A549 treated with RU486 at 1 μM for 4 hours (cell line): ENCODE measurements around the gene SNX15. TPM values are rescaled to one million over a fixed set of nuclear protein-coding genes. Genes with fewer than 3 reads are reported as not detected.

Experiments used
- total RNA-seq: library from RNA; stranded (reverse); fragments of 200-300 nt; extraction: Qiagen RNA extraction; gene quantifications from 5 replicates; pipeline ENCODE4 v1.2.3, GENCODE V29; 2022; ENCODE audit warnings: low read depth

The SNX15 gene
- 18.6 to 23.3 TPM (median 21.8 TPM) in 5 replicates for total RNA-seq

GRCh38 chr11:65027213-65028067 is at the start of gene SNX15:
Gene SNX15 (plus strand): TSS chr11:65027439. CDS start chr11:65027538, 99 bp downstream.

GRCh38 chr11:64996710-64997380 is 30.4 kb upstream of the SNX15 start, which contains the start of gene BATF2:
Gene BATF2 (minus strand): TSS chr11:64996971. CDS start chr11:64996914, 57 bp downstream.

GRCh38 chr11:65013888-65014725 is 13.1 kb upstream of the SNX15 start, which contains the start of gene ARL2:
Gene ARL2 (plus strand): TSS chr11:65014160. CDS start chr11:65014208, 48 bp downstream.

GRCh38 chr11:65040847-65041622 is 13.8 kb downstream of the SNX15 start, which contains the start of gene SAC3D1:
Gene SAC3D1 (plus strand): TSS chr11:65041210. CDS start chr11:65041293, 83 bp downstream.

GRCh38 chr11:65058419-65059054 is 31.3 kb downstream of the SNX15 start, which contains the start of gene NAALADL1:
Gene NAALADL1 (minus strand): TSS chr11:65058553. CDS start chr11:65058521, 32 bp downstream.

GRCh38 chr11:65083834-65084597 is 56.8 kb downstream of the SNX15 start, which contains the start of the genes CDCA5 and ZFPL1:
Gene CDCA5 (minus strand): TSS chr11:65084040. CDS start chr11:65083978, 62 bp downstream.
Gene ZFPL1 (plus strand): TSS chr11:65084222. CDS start chr11:65084699, 477 bp downstream.

Other genes with a start within 250 kb of the SNX15 start
- 171 to 227 TPM (median 177 TPM) in 5 replicates for gene SF1, start 248.9 kb upstream of the SNX15 start, total RNA-seq
- gene MAP4K2, start 224.2 kb upstream of the SNX15 start, total RNA-seq, result 5.7 to 11.1 TPM (median 9.0 TPM) in 5 replicates
- gene MEN1, start 216.9 kb upstream of the SNX15 start, total RNA-seq, result 25.5 to 41.2 TPM (median 37.0 TPM) in 5 replicates
- 0.95 to 1.9 TPM (median 1.5 TPM) in 5 replicates for gene CDC42BPG, start 182.8 kb upstream of the SNX15 start, total RNA-seq
- gene EHD1, start 148.8 kb upstream of the SNX15 start, total RNA-seq, result 105 to 137 TPM (median 131 TPM) in 5 replicates
- gene ATG2A, start 110.2 kb upstream of the SNX15 start, total RNA-seq, result 13.4 to 25.2 TPM (median 22.4 TPM) in 5 replicates
- 4.3 to 5.9 TPM (median 4.6 TPM) in 5 replicates for gene PPP2R5B, start 102.8 kb upstream of the SNX15 start, total RNA-seq
- gene GPHA2, start 91.5 kb upstream of the SNX15 start, total RNA-seq, result not detected in 5 replicates
- not detected in 5 replicates for gene MAJIN, start 55.3 kb upstream of the SNX15 start, total RNA-seq
- gene BATF2, start 30.5 kb upstream of the SNX15 start, total RNA-seq, result 0.71 to 1.2 TPM (median 0.86 TPM) in 5 replicates
- 168 to 199 TPM (median 191 TPM) in 5 replicates for gene ARL2, start 13.3 kb upstream of the SNX15 start, total RNA-seq
- 35.9 to 63.7 TPM (median 56.6 TPM) in 5 replicates for gene SAC3D1, start 13.8 kb downstream of the SNX15 start, total RNA-seq
- not detected in 5 replicates for gene NAALADL1, start 31.1 kb downstream of the SNX15 start, total RNA-seq
- 56.3 to 71.6 TPM (median 66.3 TPM) in 5 replicates for gene CDCA5, start 56.6 kb downstream of the SNX15 start, total RNA-seq
- 29.8 to 38.6 TPM (median 32.9 TPM) in 5 replicates for gene ZFPL1, start 56.8 kb downstream of the SNX15 start, total RNA-seq
- 51.9 to 62.4 TPM (median 53.8 TPM) in 5 replicates for gene VPS51, start 68.8 kb downstream of the SNX15 start, total RNA-seq
- 5.2 to 8.7 TPM (median 6.5 TPM) in 5 replicates for gene TM7SF2, start 84.4 kb downstream of the SNX15 start, total RNA-seq
- 13.4 to 26.8 TPM (median 23.3 TPM) in 5 replicates for gene ZNHIT2, start 90.3 kb downstream of the SNX15 start, total RNA-seq
- gene FAU, start 94.7 kb downstream of the SNX15 start, total RNA-seq, result 832 to 1,047 TPM (median 993 TPM) in 5 replicates
- gene MRPL49, start 94.9 kb downstream of the SNX15 start, total RNA-seq, result 66.5 to 79.9 TPM (median 72.3 TPM) in 5 replicates
- gene SYVN1, start 107.1 kb downstream of the SNX15 start, total RNA-seq, result 27.8 to 43.7 TPM (median 41.1 TPM) in 5 replicates
- not detected in 5 replicates for gene SPDYC, start 142.8 kb downstream of the SNX15 start, total RNA-seq
- 90.5 to 114 TPM (median 104 TPM) in 5 replicates for gene CAPN1, start 154.5 kb downstream of the SNX15 start, total RNA-seq
- 13.0 to 21.6 TPM (median 16.9 TPM) in 5 replicates for gene POLA2, start 234.5 kb downstream of the SNX15 start, total RNA-seq